ENCODE measurements around the gene EXO1.

EXO1 gene

GRCh38 chr1:241881440-241881839, 33.4 kb downstream of the EXO1 start:
- in situ Hi-C loops (cut with MboI; ENCODE audit: low sequenced_read_pairs), result no loop called here

GRCh38 chr1:241883159-241883558, 35.2 kb downstream of the EXO1 start:
- in situ Hi-C loops (cut with MboI; ENCODE audit: low sequenced_read_pairs), result no loop called here

- in situ Hi-C loops (cut with MboI; ENCODE audit: low sequenced_read_pairs), result no loop called here
These were observed 40.2 kb downstream of the EXO1 start for GRCh38 chr1:241888232-241888631.

- in situ Hi-C loops (cut with MboI; ENCODE audit: low sequenced_read_pairs), result no loop called here
These were observed 43.3 kb downstream of the EXO1 start for GRCh38 chr1:241891296-241891695.

GRCh38 chr1:241894016-241894415, 46.0 kb downstream of the EXO1 start:
- in situ Hi-C loops (cut with MboI; ENCODE audit: low sequenced_read_pairs), result no loop called here

GRCh38 chr1:241895013-241895412, 47.0 kb downstream of the EXO1 start:
- in situ Hi-C loops (cut with MboI; ENCODE audit: low sequenced_read_pairs), result no loop called here

GRCh38 chr1:241896670-241896962, 48.6 kb downstream of the EXO1 start:
- in situ Hi-C loops (cut with MboI; ENCODE audit: low sequenced_read_pairs), result no loop called here

- in situ Hi-C loops (cut with MboI; ENCODE audit: low sequenced_read_pairs), result no loop called here
These were observed 51.2 kb downstream of the EXO1 start for GRCh38 chr1:241899210-241899609.

- in situ Hi-C loops (cut with MboI; ENCODE audit: low sequenced_read_pairs), result no loop called here
These were observed 52.4 kb downstream of the EXO1 start for GRCh38 chr1:241900381-241900780.

GRCh38 chr1:241902391-241903065, 54.5 kb downstream of the EXO1 start:
- in situ Hi-C loops (cut with MboI; ENCODE audit: low sequenced_read_pairs), result no loop called here

GRCh38 chr1:241916196-241916595, 68.2 kb downstream of the EXO1 start:
- in situ Hi-C loops (cut with MboI; ENCODE audit: low sequenced_read_pairs), result no loop called here

GRCh38 chr1:241917487-241917886, 69.5 kb downstream of the EXO1 start:
- in situ Hi-C loops (cut with MboI; ENCODE audit: low sequenced_read_pairs), result no loop called here

- in situ Hi-C loops (cut with MboI; ENCODE audit: low sequenced_read_pairs), result no loop called here
These were observed 70.9 kb downstream of the EXO1 start for GRCh38 chr1:241918879-241919278.

- in situ Hi-C loops (cut with MboI; ENCODE audit: low sequenced_read_pairs), result no loop called here
These were observed 76.2 kb downstream of the EXO1 start for GRCh38 chr1:241924080-241924808.

GRCh38 chr1:241926141-241926540, 78.1 kb downstream of the EXO1 start:
- in situ Hi-C loops (cut with MboI; ENCODE audit: low sequenced_read_pairs), result no loop called here

GRCh38 chr1:241927321-241927720, 79.3 kb downstream of the EXO1 start:
- in situ Hi-C loops (cut with MboI; ENCODE audit: low sequenced_read_pairs), result no loop called here

- in situ Hi-C loops (cut with MboI; ENCODE audit: low sequenced_read_pairs), result no loop called here
These were observed 84.8 kb downstream of the EXO1 start for GRCh38 chr1:241932845-241933244.

GRCh38 chr1:241934201-241934848, 86.3 kb downstream of the EXO1 start:
- in situ Hi-C loops (cut with MboI; ENCODE audit: low sequenced_read_pairs), result no loop called here

GRCh38 chr1:241934866-241935265, 86.9 kb downstream of the EXO1 start:
- in situ Hi-C loops (cut with MboI; ENCODE audit: low sequenced_read_pairs), result no loop called here
